Measurements from ENCODE around the gene CIAO1.

The CIAO1 gene

DNA sequence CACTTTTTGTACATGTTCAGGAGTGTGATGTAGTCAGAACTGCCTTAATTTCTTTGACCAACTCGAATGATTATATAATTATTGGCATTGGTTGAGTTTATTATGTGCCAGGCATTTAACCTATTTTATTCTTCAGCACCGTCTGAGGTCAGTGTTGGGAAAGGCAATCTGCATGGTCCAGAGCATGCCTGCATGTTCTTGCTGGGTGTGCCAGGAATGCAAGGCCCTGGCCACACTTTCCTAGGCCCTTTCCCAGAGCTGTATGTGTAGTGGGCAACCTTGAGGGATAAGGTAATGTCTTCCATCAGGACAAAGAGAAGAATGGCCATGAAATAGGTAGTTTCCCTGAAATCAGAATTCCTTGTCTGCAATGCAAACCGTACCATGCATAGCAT, 49.0 kb downstream of the CIAO1 start:
- Histone ChIP-seq H3K9ac (ENCODE audit: low read length) (no peak overlapping the region), H3K27me3 (ENCODE audit: low read length) (no peaks in the 10 kb centered on the region), H3K36me3 (ENCODE audit: low read length) (no peaks in the 10 kb centered on the region), H3K27ac (ENCODE audit: low read depth, low read length) (no peak overlapping the region), H2AFZ (ENCODE audit: low read depth, low read length, severe bottlenecking) (no peak overlapping the region), H3K79me2 (ENCODE audit: insufficient read depth, low read length) (peaks cover 12% of the 10 kb centered on the region; the same call in 1 of the 2 replicates), H3K4me3 (ENCODE audit: insufficient read depth, low read length, poor library complexity, severe bottlenecking) (no peak overlapping the region), H3K9me3 (ENCODE audit: insufficient read depth, low read length) (no peaks in the 10 kb centered on the region), H3K9me2 (replicated peaks; ENCODE audit: insufficient read depth, low read length) (no peaks in the 10 kb centered on the region), H3K4me2 (ENCODE audit: low read depth, low read length, poor library complexity, severe bottlenecking) (no peak overlapping the region), H4K20me1 (ENCODE audit: low read depth, low read length) (no peaks in the 10 kb centered on the region), H3F3A (ENCODE audit: insufficient read depth) (peaks cover 10% of the 10 kb centered on the region; the same call in 1 of the 2 replicates)
- TF ChIP-seq, protein P1, sequence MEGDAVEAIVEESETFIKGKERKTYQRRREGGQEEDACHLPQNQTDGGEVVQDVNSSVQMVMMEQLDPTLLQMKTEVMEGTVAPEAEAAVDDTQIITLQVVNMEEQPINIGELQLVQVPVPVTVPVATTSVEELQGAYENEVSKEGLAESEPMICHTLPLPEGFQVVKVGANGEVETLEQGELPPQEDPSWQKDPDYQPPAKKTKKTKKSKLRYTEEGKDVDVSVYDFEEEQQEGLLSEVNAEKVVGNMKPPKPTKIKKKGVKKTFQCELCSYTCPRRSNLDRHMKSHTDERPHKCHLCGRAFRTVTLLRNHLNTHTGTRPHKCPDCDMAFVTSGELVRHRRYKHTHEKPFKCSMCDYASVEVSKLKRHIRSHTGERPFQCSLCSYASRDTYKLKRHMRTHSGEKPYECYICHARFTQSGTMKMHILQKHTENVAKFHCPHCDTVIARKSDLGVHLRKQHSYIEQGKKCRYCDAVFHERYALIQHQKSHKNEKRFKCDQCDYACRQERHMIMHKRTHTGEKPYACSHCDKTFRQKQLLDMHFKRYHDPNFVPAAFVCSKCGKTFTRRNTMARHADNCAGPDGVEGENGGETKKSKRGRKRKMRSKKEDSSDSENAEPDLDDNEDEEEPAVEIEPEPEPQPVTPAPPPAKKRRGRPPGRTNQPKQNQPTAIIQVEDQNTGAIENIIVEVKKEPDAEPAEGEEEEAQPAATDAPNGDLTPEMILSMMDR (IDR thresholded peaks at IDR 0.05; ENCODE audit: insufficient read depth, low read length, poor library complexity, severe bottlenecking), result no peak
- TF ChIP-seq EZH2phosphoT487 (conservative IDR thresholded peaks at IDR 0.05; ENCODE audit: low read length), result no peak

DNA sequence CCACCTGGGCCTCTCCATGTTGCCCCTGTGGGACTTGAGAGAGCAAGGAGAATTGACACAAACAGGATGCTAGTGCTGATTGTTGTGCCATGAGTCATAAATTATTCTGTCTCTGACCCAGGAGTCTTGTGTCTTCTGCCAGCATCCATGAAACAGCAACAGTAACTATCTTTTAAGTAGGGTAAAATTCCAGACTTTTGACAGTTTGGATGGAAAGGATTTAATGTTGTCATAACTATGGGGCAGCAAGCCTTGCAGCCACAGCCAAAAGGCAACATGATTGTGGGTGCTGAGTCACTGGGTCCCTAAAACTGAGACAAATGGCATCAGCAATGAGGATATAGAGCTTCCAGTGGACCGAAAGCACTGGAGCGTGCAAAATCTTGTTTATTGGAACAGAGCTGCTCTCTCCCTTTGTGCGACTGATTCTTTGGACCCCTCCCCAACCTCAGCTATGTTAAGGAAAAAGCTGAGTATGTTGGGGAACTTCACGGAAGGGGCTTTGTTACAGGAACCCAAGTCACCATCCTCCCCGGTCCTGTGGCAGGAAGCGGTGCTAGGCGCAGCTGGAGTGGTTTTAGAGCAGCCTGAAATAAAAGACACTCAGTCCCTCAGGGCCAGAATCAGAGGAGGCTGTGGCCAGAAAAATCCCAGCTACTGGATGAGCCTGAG, 49.5 kb downstream of the CIAO1 start:
- H3K27ac ChIP-seq (ENCODE audit: low read depth, low read length), result no peak overlapping the region
- no peaks in the 10 kb centered on the region for H3K36me3 ChIP-seq (ENCODE audit: low read length)
- H3K9me2 ChIP-seq (replicated peaks; ENCODE audit: insufficient read depth, low read length), result no peaks in the 10 kb centered on the region
- H3K27me3 ChIP-seq (ENCODE audit: low read length), result no peaks in the 10 kb centered on the region
- H3K4me3 ChIP-seq (ENCODE audit: insufficient read depth, low read length, poor library complexity, severe bottlenecking), result no peak overlapping the region
- H3K9ac ChIP-seq (ENCODE audit: low read length), result no peak overlapping the region
- H4K20me1 ChIP-seq (ENCODE audit: low read depth, low read length), result no peaks in the 10 kb centered on the region
- H3F3A ChIP-seq (ENCODE audit: insufficient read depth), result peaks cover 10% of the 10 kb centered on the region; the same call in 1 of the 2 replicates
- no peak overlapping the region for H2AFZ ChIP-seq (ENCODE audit: low read depth, low read length, severe bottlenecking)
- no peaks in the 10 kb centered on the region for H3K9me3 ChIP-seq (ENCODE audit: insufficient read depth, low read length)
- peaks cover 18% of the 10 kb centered on the region for H3K79me2 ChIP-seq (ENCODE audit: insufficient read depth, low read length)
- no peak overlapping the region for H3K4me2 ChIP-seq (ENCODE audit: low read depth, low read length, poor library complexity, severe bottlenecking)
- TF ChIP-seq, protein P1 (IDR thresholded peaks at IDR 0.05; ENCODE audit: insufficient read depth, low read length, poor library complexity, severe bottlenecking), result no peak
- no peak for TF ChIP-seq EZH2phosphoT487 (conservative IDR thresholded peaks at IDR 0.05; ENCODE audit: low read length)

DNA sequence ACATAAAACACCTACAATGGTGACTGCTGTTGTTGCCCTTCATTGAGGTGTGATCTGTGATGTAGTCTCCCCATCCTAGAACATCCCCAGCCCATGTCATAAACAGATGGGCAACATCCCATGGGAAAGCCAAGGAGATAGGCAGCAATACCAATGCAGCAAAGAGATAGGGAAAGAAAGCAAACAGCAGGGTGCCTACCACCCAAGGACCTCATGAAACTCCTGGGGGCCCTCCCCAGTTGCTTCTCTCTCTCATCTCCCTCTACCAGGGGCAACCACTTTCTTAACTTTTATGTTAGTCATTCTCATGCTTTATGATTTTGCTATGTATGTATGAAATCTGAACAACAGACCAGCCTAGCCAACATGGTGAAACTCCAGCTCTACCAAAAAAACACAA, 51.0 kb downstream of the CIAO1 start:
- H3K27ac ChIP-seq (ENCODE audit: low read depth, low read length), result no peak overlapping the region
- no peaks in the 10 kb centered on the region for H3K9me2 ChIP-seq (replicated peaks; ENCODE audit: insufficient read depth, low read length)
- no peak overlapping the region for H3K4me3 ChIP-seq (ENCODE audit: insufficient read depth, low read length, poor library complexity, severe bottlenecking)
- no peaks in the 10 kb centered on the region for H3K9me3 ChIP-seq (ENCODE audit: insufficient read depth, low read length)
- no peaks in the 10 kb centered on the region for H3K36me3 ChIP-seq (ENCODE audit: low read length)
- TF ChIP-seq, protein P1 (IDR thresholded peaks at IDR 0.05; ENCODE audit: insufficient read depth, low read length, poor library complexity, severe bottlenecking), result no peak
- TF ChIP-seq EZH2phosphoT487 (conservative IDR thresholded peaks at IDR 0.05; ENCODE audit: low read length), result no peak
- H4K20me1 ChIP-seq (ENCODE audit: low read depth, low read length), result no peaks in the 10 kb centered on the region
- H3K27me3 ChIP-seq (ENCODE audit: low read length), result no peaks in the 10 kb centered on the region
- H3K9ac ChIP-seq (ENCODE audit: low read length), result no peak overlapping the region
- H2AFZ ChIP-seq (ENCODE audit: low read depth, low read length, severe bottlenecking), result no peak overlapping the region
- peaks cover 27% of the 10 kb centered on the region for H3K79me2 ChIP-seq (ENCODE audit: insufficient read depth, low read length)
- peaks cover 11% of the 10 kb centered on the region for H3F3A ChIP-seq (ENCODE audit: insufficient read depth)
- H3K4me2 ChIP-seq (ENCODE audit: low read depth, low read length, poor library complexity, severe bottlenecking), result no peak overlapping the region
